HG02981 (cell line): ENCODE results near the gene COX19.

Source experiments
- ATAC-seq: cut with Tn5 transposase; IDR thresholded peaks from one replicate; pipeline ENCODE4 v1.9.1; 2021; ENCODE audit warnings: mild to moderate bottlenecking, moderate library complexity; ENCODE audit not compliant: unreplicated experiment

COX19 gene

GRCh38 chr7:917255-918117, 57.9 kb downstream of the COX19 start:
- ATAC-seq: no peak

GRCh38 chr7:916291-916941, 58.9 kb downstream of the COX19 start:
- ATAC-seq: no peak
